Activated CD4-positive, alpha-beta T cell treated with anti-CD3 and anti-CD28 coated beads, Interleukin-2, amount 10 ng/mL, durations not matched to agents 24 days and 14 days (primary cell): ENCODE measurements around the gene KNDC1. TPM values are rescaled to one million over a fixed set of nuclear protein-coding genes. Genes with fewer than 3 reads are reported as not detected.
"Not testable (repeated sequence)": the region's sequence is repeated elsewhere in the genome, so short reads cannot be mapped to it uniquely, and the experiment has no call there.

Source experiments
- DNase-seq: peaks from one replicate; pipeline ENCODE4 v3.0.0; 2022
- H3K27ac Mint-ChIP-seq: one replicate; pipeline ENCODE4 v1.8.0; 2022; ENCODE audit warnings: mild to moderate bottlenecking, mixed read lengths
- H3K27me3 Mint-ChIP-seq: one replicate; pipeline ENCODE4 v1.8.0; 2022; ENCODE audit warnings: mixed read lengths
- H3K36me3 Mint-ChIP-seq: one replicate; pipeline ENCODE4 v1.8.0; 2022; ENCODE audit warnings: low read depth, mild to moderate bottlenecking, mixed read lengths
- H3K4me1 Mint-ChIP-seq: one replicate; pipeline ENCODE4 v1.8.0; 2021; ENCODE audit warnings: mixed read lengths
- H3K4me3 Mint-ChIP-seq: one replicate; pipeline ENCODE4 v1.8.0; 2022; ENCODE audit warnings: mild to moderate bottlenecking, moderate library complexity, mixed read lengths
- H3K9me3 Mint-ChIP-seq: one replicate; pipeline ENCODE4 v1.8.0; 2021; ENCODE audit warnings: mixed read lengths
- intact Hi-C: fragments of 100-400 bp; cut with micrococcal nuclease; formaldehyde crosslinking; loops from one replicate; pipeline ENCODE4 v1.15.1; 2023
- total RNA-seq: library from RNA; stranded (reverse); gene quantifications from 2 replicates; pipeline ENCODE4 v1.2.3, GENCODE V29; 2022

KNDC1 gene
- total RNA-seq, 1 donor from 2014 or later: 0.19 TPM

DNA sequence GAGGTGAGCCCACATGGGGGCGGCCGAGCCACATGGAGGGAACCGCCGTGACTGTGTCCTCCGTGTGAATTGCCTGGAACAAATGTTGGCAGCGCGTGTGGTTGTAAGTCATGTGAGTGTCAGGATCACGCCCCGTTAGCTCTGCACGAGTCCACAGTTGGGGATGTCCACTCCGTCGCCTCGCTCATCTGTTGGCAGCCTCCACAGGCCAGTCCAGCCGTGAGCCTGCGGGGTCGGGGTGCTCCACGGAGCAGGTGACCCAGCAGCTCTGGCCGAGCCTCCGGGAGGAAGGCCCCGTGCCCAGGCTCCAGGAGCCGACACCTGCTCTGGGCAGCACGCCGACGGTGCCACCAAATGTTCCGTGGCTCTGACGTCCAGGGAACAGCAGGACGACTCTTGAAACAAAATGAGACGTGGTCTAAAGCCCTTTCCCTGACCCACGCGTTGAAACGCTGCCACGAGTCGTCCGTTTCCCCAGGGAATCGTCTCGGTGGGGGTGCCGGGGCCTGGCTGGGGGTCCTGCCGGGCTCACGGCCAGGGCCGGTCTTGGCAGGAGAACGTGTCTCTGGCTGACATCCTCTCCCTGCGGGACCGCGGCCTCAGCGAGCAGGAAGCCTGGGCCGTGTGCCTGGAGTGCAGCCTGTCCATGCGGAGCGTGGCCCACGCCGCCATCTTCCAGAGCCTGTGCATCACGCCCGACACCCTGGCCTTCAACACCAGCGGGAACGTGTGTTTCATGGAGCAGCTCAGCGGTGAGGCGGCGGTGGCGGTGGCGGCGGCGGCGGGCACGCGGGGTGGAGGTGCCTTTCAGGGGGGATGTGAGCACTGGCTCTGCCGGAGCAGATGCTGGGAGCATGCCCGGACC lies 7.0 kb downstream of the KNDC1 start:
- Mint-ChIP-seq H3K9me3 (peaks cover 3% of the 10 kb centered on the region), H3K4me1 (no peaks in the 10 kb centered on the region), H3K4me3 (no peak overlapping the region), H3K27ac (no peak overlapping the region), H3K36me3 (no peaks in the 10 kb centered on the region), H3K27me3 (peaks cover 4% of the 10 kb centered on the region)
- no peak for DNase-seq
- intact Hi-C loops: no loop called here

DNA sequence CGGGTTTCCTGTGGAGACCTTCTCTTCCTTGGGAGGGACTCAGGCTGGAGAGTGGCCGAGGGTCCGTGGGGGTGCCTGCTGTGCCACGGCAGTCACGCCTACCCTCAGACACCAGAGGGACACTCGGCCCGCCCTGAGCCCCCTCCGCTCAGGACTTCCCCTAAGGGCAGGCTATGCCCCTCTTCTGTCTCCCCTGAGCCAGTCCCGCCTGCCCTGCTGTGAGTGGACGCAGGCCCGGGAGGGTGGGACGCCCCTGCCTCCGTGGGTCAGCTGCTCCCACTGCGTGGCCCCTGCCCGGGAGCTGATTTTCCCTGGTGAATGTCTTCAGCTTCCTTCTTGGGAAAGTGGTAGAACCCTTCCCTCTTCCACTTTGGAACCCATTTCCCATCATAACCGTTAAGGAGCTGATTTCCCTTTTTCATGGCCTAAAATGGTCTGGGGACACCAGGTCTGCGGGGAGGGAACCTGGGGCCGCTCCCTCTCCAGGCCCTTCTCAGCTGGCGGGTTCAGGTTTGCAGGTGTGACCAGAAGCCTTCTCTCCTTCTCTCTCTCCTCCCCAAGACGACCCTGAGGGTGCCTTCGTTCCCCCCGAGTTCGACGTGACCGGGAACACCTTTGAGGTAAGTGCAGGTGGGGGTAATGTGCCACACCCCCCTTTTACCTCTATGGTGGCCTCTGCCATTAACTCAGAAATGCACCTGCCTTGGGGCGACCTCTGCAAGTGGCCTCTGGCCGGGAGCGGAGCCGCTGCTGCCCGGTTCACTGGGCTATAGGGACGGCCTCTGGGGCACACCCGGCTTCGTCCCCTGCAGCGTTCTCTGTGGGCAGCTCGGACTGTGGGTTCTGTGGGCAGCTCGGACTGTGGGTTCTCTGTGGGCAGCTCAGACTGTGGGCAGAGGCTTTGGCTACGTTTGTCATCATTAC lies 7.9 kb downstream of the KNDC1 start:
- Mint-ChIP-seq H3K4me1 (no peaks in the 10 kb centered on the region), H3K9me3 (peaks cover 3% of the 10 kb centered on the region), H3K36me3 (no peaks in the 10 kb centered on the region), H3K27me3 (peaks cover 3% of the 10 kb centered on the region), H3K4me3 (no peak overlapping the region), H3K27ac (no peak overlapping the region)
- no peak for DNase-seq
- intact Hi-C loops: no loop called here

DNA sequence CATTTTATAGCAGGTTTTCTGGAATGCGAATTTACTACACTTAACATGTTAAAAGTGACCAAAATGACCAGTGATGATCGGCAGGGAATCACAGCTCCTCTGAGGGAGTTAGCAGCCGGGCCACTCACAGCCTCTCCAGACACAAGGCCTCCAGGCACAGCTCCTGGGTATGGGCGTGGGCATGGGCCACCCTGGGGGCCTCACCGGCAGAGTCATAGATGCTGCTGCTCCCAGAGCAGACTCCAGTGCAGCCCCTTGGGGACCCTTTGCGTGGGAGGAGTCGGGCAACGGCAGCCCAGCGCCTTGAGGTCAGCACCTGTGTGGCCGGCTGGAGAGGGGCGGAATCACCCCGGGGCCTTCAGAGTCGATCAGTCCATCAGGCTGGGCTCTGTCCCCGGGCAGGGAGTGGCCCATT lies 8.6 kb downstream of the KNDC1 start:
- Mint-ChIP-seq H3K4me1 (no peaks in the 10 kb centered on the region), H3K9me3 (peaks cover 3% of the 10 kb centered on the region), H3K4me3 (no peak overlapping the region), H3K27ac (no peak overlapping the region), H3K27me3 (peaks cover 6% of the 10 kb centered on the region), H3K36me3 (no peaks in the 10 kb centered on the region)
- intact Hi-C loops: no loop called here
- no peak for DNase-seq

DNA sequence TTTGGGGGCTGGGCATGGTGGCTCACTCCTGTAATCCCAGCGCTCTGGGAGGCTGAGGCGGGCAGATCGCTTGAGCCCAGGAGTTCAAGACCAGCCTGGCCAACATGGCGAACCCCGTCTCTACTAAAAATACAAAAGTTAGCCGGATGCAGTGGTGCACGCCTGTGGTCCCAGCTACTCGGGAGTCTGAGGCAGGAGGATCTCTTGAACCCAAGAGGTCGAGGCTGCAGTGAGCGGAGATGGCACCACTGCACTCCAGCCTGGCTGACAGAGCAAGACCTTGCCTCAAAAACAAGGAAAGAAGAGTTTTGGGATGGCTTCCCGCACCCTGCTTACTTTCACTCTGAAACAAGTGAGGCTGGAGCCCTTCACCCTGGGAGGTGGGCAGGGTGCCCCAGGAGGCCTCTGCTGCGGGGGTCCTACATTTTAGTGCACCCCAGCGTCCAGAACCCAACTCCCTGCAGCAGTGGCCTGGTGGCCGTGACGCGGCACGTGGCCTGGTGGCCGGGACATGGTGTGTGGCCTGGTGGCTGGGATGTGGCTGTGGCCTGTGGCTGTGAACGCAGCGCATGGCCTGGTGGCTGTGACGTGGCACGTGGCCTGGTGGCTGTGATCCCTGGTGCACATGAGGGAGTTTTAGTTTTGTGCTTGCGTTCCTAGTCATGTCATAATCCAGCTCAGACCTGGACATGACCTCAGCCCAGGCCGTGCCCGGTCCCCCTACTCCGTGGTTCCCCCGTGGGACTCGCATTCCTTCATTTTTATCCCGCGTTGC lies 9.3 kb downstream of the KNDC1 start:
- Mint-ChIP-seq H3K4me1 (no peaks in the 10 kb centered on the region), H3K27ac (no peak overlapping the region), H3K4me3 (no peak overlapping the region), H3K9me3 (peaks cover 4% of the 10 kb centered on the region), H3K27me3 (peaks cover 6% of the 10 kb centered on the region), H3K36me3 (no peaks in the 10 kb centered on the region)
- DNase-seq: no peak
- intact Hi-C loops: no loop called here

DNA sequence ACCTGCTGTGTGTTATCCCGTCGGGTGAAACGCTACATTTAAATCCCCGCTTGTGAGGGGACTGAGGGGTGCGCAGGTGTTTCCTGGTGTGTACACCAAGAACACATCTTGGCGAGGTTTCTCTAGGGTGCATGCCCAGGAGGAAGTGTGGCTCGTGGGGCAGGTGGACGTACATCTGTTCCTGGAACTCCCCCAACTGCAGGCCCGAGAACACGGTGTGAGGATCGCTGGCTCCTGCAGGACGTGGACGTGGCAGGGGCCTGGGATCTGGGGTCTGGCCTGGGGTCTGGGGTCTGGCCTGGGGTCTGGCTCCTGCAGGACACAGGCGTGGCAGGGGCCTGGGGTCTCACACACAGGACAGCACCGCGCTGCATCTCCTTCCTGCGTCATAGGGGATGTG lies 10.1 kb downstream of the KNDC1 start:
- Mint-ChIP-seq H3K36me3 (no peaks in the 10 kb centered on the region), H3K27ac (no peak overlapping the region), H3K4me1 (no peaks in the 10 kb centered on the region), H3K4me3 (no peak overlapping the region), H3K9me3 (peaks cover 10% of the 10 kb centered on the region), H3K27me3 (peaks cover 6% of the 10 kb centered on the region)
- DNase-seq: no peak
- intact Hi-C loops: no loop called here

DNA sequence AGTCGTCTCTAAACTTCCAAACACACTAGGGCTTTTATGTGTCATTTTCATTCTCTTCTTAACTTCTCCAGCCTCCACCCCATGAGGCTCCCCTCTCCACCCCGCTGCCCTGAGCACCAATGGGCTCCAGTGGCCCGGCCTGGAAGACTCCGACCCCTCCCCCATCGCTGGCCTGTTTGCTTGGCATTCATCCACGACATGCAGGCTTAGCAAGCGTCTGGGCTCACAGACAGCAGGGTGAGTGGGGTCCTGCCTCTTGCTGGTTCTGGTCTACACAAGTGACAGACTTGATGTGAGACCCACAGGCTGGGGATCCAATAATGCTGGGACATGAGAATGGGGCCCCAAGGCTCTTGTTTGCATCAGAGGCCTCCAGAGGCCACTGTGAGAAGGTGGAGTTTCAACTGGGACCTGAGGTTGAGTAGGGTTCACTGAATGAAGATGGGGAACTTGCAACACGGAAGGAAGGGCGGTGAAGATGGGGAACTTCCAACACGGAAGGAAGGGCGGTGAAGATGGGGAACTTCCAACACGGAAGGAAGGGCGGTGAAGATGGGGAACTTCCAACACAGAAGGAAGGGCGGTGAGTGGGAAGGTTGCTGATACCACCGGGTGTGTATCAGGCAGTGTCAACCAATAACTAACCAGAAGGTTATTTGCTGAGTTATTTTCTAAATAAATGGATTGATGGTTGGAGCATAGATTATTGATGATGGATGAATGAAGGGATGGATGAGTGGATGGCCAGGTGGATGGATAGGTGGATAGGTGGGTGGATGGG lies 14.0 kb downstream of the KNDC1 start:
- Mint-ChIP-seq H3K4me1 (no peaks in the 10 kb centered on the region), H3K27ac (no peak overlapping the region), H3K9me3 (peaks cover 35% of the 10 kb centered on the region), H3K27me3 (peaks cover 6% of the 10 kb centered on the region), H3K36me3 (peaks cover 2% of the 10 kb centered on the region), H3K4me3 (no peak overlapping the region)
- DNase-seq: no peak
- intact Hi-C loops: no loop called here

DNA sequence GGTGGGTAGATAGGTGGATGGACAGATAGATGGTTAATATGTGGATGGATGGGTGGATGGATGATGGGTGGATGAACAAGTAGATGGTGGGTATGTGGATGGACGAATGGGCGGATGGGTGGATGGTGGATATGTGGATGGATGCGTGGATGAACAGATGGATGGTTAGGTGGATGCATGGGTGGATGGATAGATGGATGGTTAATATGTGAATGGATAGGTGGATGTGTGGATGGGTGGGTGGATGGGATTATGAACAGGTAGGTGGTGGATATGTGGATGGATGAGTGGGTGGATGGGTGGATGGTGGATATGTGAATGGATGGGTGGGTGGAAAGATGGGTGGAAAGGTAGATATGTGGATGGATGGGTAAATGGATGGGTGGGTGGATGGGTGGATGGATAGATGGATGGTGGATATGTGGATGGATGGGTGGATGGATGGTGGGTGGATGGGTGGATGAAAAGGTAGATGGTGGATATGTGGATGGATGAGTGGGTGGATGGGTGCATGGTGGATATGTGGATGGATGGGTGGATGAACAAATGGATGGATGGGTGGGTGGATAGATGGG lies 14.8 kb downstream of the KNDC1 start:
- intact Hi-C loops: no loop called here
- Mint-ChIP-seq H3K4me3 (no peak overlapping the region), H3K27me3 (peaks cover 6% of the 10 kb centered on the region), H3K4me1 (no peaks in the 10 kb centered on the region), H3K27ac (no peak overlapping the region), H3K36me3 (peaks cover 2% of the 10 kb centered on the region), H3K9me3 (peaks cover 35% of the 10 kb centered on the region)
- DNase-seq: no peak

DNA sequence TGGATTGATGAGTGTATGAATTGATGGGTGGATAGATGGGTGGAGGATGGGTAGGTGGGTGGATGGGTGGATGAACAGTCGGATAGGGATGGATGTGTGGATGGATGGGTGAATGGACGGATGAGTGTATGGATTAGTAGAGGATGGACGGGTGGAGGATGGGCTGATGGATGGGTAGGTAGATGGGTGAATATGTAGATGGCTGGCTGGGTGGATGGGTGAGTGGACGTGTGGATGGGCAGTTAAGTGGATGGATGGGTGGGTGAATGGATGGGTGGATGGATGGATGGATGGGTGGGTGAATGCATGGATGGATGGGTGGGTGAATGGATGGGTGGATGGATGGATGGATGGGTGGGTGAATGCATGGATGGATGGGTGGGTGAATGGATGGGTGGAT lies 15.6 kb downstream of the KNDC1 start:
- peaks cover 33% of the 10 kb centered on the region for H3K9me3 Mint-ChIP-seq
- intact Hi-C loops, DNase-seq, H3K27me3 Mint-ChIP-seq, H3K4me1 Mint-ChIP-seq, H3K27ac Mint-ChIP-seq, H3K4me3 Mint-ChIP-seq, H3K36me3 Mint-ChIP-seq: not testable (repeated sequence)

DNA sequence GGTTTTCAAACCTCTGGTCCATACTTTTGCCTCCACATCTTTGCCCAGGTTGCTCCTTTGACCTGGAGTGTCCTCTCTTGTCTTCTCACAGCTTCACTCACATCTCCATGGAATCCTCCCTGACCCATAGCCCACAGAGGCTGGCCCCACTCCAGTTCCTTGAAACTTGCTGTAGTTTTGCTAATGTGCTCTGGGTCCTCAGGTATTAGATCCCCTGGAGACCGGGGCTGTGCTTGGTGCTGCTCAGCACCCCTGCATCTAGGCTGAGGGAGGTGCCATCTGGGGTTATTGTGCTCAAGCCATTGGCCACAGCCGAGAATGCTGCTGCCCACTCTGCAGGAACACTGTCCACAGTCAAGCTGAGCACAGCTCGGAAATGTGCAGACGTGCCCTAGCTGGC lies 16.5 kb downstream of the KNDC1 start:
- Mint-ChIP-seq H3K9me3 (peaks cover 33% of the 10 kb centered on the region), H3K27ac (no peak overlapping the region)

DNA sequence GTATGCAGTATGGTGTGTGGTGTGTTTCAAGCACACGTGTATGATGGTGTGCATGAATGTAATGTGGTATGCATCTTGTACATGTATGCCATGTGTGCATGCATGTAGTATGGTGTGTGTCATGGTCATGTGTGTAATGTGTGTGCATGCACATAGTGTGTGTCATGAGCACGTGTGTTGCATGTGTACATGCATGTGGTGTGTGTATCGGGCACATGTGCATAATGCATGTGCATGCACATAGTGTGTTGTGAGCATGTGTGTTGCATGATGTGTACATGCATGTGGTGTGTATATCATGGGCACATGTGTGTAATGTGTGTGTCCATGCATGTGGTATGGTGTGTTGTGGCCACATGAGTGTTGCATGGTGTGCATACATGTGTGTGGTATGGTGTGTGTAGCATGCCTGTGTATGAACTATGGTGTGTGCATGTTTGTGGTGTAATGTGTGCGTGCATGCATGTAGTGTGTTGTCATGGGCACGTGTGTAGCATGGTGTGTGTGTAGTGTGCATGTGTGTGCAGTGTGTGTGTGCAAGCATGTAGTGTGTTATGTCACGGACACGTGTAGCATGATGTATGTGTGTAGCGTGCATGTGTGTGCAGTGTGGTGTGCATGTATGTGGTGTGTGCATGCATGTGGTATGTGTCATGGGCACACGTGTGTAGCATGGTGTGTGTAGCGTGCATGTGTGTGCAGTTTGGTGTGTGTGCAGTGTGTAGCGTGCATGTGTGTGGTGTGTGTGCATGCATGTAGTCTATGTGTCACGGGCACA lies 17.6 kb downstream of the KNDC1 start:
- DNase-seq: no peak
- no peak overlapping the region for H3K27ac Mint-ChIP-seq
- H3K4me3 Mint-ChIP-seq: no peak overlapping the region
- peaks cover 2% of the 10 kb centered on the region for H3K36me3 Mint-ChIP-seq
- intact Hi-C loops: no loop called here
- H3K9me3 Mint-ChIP-seq: peaks cover 33% of the 10 kb centered on the region
- peaks cover 4% of the 10 kb centered on the region for H3K27me3 Mint-ChIP-seq
- no peaks in the 10 kb centered on the region for H3K4me1 Mint-ChIP-seq

More for the DNA sequence above, 16.5 kb downstream of the KNDC1 start:
- peaks cover 6% of the 10 kb centered on the region for H3K27me3 Mint-ChIP-seq
- no peak overlapping the region for H3K4me3 Mint-ChIP-seq
- peaks cover 2% of the 10 kb centered on the region for H3K36me3 Mint-ChIP-seq
- no peak for DNase-seq
- no peaks in the 10 kb centered on the region for H3K4me1 Mint-ChIP-seq
- intact Hi-C loops: no loop called here

DNA sequence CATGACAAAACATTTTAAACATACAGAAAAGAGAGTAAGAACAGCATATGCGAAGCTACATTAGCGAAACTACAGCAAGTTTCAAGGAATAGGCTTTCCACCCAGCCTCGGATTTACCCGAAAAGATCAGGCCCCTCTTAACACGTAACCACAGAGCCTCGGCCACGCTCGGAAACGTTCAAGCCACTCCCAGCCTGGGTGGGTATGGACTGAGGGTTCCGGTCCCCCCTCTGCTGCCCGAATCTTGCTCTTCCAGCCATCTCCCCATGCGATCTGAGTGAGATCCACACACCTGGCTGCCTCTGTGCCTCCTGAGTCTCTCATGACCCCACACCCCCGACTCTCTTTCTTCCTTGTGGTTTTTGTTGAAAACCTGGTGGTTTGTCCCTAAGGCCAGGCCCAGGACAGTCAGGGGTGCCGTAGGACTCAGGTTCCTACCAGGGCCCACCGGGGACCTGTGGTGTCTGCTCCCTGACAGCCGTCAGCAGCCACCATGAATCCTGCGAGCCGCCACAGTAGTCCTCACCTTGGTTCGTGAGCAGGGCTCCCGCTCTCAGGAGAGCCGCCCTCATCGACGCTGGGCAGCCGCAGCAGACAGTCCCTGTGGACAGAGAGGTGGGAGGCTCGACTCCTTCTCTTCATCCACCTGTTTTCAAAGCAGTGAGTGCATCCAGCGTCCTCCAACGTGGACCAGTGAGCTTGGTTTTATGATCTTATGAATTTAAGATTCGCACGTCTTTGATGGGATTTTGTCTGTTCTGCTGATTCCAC lies 18.5 kb downstream of the KNDC1 start:
- Mint-ChIP-seq H3K9me3 (peaks cover 33% of the 10 kb centered on the region), H3K4me3 (no peak overlapping the region), H3K4me1 (no peaks in the 10 kb centered on the region), H3K36me3 (peaks cover 2% of the 10 kb centered on the region), H3K27ac (no peak overlapping the region), H3K27me3 (no peaks in the 10 kb centered on the region)
- DNase-seq: no peak
- intact Hi-C loops: no loop called here

DNA sequence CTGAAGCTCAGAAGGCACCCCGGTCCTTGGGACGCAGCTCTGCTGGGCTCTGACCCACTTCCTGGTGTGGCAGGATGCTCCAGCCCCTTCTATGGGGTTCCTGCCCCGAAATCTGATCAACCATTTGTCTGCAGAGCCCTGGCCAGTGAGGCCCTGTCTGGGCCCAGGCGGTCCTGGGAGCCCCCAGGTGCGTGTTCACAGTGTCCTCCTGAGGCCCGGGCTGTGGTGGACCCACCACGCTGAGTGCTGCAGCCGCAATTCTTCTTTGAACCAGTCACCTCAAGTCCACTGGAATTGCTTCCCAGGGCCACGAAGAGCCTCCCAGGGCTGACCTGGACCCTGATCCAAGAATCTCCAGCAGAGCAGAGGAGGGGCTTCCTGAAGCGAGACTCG lies 19.1 kb downstream of the KNDC1 start:
- intact Hi-C loops: no loop called here
- H3K36me3 Mint-ChIP-seq: peaks cover 2% of the 10 kb centered on the region
- no peak overlapping the region for H3K27ac Mint-ChIP-seq
- H3K4me1 Mint-ChIP-seq: no peaks in the 10 kb centered on the region
- H3K4me3 Mint-ChIP-seq: no peak overlapping the region
- H3K27me3 Mint-ChIP-seq: no peaks in the 10 kb centered on the region
- DNase-seq: no peak
- H3K9me3 Mint-ChIP-seq: peaks cover 33% of the 10 kb centered on the region
